AG08396 (cell line): Measurements from ENCODE around the gene OMP.
A peak's percentile ranks its signal among the peaks of the same experiment; 100 is the strongest.

Source experiments
- DNase-seq: peaks from one replicate; pipeline ENCODE4 v3.0.0; 2012; ENCODE audit warnings: low spot score, mixed read lengths

OMP gene

DNA sequence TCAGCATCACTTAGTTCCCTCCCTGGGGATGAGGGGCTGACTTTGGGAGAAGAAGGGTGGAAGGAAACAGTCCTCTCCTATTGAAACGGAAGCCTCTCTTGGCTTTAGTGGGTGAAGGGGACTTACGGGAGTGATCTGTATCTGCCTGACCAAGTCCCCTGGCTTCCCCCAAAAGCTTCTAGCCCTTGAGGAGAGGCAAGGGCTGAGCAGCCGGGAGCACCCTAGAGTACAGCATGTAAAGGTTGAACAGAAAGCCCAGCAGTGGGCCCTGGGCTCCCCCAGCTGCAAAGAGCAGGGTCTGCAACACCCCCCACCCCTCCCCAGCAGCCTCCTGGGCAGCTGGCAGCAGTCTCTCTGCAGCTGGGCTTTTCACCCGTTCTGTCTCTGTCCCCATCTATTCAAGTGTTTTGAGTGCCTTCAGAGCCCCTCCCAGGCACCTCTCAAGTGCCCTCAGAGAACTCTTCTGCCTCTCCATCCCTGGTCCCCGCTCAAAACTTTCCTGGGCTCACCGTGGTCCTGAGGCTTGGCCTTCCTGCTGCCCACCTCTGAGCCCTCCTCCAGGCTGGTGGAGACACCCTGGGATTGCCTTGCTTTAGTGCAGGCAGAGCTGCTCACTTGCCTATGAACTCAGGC is 33.2 kb upstream of the OMP start:
- DNase-seq, result no peak

GRCh38 chr11:77069969-77070582 is 32.6 kb upstream of the OMP start:
- DNase-seq, result no peak

DNA sequence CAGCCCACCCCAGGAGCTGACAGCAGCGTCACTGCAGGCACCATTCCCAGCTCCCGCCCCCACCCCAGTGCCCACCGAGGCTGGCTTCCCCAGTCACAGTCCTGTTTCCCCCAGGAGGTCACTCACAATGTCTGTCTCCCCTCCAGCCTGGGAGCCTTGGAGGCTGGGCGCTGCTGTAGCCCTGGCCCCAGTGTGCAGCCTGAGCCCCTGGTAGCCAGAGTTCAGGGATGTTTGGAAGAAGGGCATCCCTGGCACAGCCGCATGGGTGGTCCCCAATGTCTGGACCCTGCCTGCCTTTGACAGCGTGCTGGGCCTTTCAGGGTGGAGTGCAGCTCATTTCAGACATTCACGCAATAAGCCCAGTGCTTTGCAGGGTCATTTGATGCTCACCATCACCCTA is 31.6 kb upstream of the OMP start:
- DNase-seq, result no peak

GRCh38 chr11:77071671-77072605 is 30.7 kb upstream of the OMP start:
- DNase-seq, result no peak

GRCh38 chr11:77072851-77073327 is 29.8 kb upstream of the OMP start:
- DNase-seq, result no peak

GRCh38 chr11:77073328-77074001 is 29.2 kb upstream of the OMP start:
- peak; percentile 95 for DNase-seq

DNA sequence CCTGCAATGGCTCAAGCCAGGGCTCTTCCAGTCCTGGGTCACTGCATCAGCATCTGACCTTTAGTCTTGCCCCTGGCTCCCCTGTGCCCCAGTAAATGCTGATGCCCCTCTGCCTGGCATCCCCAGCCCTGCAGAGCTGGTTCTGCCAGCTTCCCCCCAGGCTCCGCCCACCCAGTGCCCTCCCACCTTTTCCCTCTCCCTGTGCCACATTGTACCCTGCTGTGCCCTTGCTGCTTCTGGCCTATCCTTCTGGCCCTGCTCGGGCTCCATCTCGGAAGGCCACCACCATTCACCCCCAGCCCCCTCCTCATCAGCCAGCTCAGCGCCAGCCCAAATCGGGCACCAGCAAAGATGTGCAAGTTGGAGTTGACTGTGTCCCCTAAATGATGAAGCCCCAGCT is 28.4 kb upstream of the OMP start:
- DNase-seq, result no peak

DNA sequence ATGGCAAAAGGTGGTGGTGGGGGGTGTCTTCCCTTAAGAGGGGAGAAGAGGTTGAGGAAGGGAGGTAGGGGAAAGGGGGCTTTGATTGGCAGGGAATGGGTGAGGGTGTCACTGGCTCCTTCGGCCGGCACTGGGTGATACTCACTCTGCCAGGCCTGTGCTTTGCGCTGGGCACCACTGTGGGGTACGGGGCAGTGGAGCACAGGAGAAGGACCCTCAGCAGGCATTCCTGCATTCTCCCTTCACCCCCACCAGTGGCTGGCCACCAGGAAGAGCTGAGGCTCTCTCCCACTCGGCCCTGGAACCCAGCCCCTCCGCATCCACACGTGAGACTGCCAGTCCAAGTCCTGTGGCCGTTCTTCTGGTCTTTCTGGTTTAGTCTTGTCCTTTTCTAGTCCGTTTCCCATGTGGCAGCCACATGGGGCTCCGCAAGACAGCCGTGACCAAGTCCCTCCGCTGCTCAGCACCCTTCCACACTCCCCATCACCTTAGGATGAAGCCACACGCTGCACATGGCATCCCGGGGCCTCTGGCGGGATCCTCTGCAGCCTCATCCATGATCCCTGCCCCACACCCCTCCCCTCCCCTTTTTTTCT is 27.9 kb upstream of the OMP start:
- DNase-seq, result no peak

- no peak for DNase-seq
Measured at GRCh38 chr11:77075425-77075905, 27.2 kb upstream of the OMP start.

DNA sequence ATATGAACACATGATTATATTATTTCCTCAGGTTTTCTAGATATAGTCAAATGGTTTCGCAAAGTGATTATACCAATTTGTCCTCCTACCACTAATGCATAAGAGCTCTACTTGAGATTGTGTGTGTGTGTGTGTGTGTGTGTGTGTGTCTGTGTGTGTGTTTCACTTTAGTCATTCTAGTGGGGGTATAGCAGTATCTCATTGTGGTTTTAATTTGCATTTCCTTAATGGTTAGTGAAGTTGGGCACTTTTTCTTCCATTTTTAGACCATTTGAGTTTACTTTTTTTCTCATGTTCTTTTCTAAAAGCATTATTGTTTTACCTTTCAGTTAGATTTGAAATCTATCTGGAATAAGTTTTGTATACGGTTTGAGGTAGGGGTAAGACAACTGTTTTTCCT is 23.0 kb upstream of the OMP start:
- no peak for DNase-seq

DNA sequence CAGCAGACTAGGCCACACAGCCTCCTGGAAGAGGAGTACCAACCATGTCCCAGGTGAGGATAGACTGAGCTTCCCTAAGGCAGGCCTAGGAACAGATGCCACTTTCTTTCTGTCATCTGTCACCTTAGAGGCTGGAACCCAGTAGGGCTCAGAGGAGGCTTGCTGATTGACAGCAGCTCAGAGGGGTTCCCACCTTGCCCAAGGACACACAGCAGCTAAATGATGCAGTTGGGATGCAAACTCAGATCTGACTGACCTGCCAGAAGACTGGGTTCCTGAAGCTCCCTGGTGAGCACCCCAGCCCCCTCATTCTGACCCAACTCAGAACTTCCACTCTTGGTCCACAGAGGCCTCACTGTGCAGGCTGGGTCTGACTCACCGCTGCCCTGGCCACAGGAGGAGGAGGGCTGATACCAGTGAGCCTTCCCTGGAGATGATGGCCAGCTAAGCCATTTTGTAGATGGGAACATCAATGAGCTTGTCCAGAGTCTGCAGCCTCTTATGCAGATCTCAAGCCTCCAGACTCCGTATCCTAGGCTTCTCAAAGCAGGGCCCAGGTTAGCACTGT is 21.9 kb upstream of the OMP start:
- DNase-seq, result peak; percentile 51

- no peak for DNase-seq
Measured at GRCh38 chr11:77081381-77081851, 21.2 kb upstream of the OMP start.

DNA sequence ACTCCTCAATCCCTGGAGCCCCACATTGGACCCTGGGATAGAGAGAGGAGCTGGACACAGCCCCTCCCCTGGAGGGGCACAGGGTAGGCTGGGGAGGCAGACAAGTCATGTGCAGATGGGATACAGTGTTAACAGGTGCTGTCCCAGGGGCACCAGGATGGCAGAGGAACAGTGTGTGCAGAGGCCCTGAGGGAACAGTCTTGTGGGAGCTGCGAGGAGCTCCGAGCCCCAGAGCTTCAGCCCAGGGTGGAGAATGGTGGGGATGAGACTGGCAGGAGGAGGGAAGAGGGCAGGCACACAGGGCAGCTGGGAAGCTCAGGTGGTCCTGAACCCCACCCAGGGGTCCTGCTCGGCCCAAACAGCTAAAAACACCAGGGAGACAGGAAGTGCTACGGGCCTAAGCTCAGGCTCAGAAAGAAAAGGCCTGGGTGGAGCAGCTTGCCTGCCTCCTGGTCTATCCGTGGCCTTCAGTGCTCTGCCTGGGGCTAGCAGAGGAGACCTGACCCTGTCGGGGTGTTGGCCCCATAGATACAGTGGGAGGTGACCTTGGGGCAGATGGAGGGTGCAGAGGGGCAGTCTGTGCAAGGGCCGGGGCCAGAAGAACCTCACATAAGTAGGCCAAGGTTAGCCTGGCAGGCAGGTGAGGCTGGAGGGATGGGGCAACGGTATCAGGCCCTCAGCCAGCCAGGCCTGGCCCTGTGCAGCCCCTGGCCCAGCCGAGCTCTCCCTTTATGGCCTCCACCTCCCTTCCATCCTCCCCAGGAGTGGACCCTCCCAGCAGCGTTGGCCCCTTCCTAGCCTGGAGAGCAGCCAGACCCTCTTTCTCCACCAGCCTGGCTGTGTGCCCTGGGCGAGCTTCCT is 20.4 kb upstream of the OMP start:
- no peak for DNase-seq

DNA sequence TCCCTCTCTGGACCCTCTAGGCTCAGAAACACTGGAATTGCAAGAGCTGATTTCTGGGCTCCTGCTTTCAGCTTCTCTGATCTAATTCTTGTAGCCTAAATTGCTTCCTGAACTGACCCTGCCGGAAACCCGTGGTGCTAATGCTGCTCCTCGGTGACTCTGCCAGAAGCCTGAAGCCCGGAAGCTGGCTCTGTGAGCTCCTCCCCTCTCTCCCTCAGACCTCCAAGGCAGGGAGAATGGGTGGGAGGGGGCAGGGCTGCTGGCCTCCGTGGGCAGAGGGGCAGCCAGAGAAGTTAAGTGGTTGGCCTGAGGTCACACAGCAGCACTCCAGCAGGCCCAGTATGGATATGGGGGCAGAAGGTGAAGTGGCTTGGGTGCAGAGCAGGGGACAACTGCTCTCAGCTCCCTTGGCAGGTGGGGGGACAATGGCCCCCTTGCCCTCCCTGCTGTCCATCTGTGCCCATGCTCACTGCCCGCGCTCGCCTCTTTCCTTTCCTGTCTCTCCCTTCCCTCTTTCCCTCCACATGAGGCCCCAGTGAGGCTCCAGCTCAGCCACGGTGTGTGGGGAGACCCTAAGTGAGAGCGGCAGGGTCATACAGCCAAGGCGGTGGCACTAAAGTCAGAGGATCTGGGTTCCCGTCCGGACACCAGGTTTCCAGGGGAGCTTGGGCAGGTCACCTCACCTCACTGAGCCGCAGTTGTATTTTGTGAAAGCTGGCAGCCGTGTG is 19.6 kb upstream of the OMP start:
- DNase-seq, result peak; percentile 62

- DNase-seq, result no peak
Measured at GRCh38 chr11:77083566-77084245, 18.9 kb upstream of the OMP start.

- DNase-seq, result no peak
Measured at GRCh38 chr11:77084581-77085191, 18.0 kb upstream of the OMP start.

- no peak for DNase-seq
Measured at GRCh38 chr11:77085652-77086051, 17.0 kb upstream of the OMP start.
